HG02763 (cell line): ENCODE results near the gene PLPPR1.

Experiments used
- ATAC-seq: cut with Tn5 transposase; IDR thresholded peaks from one replicate; pipeline ENCODE4 v1.9.1; 2021; ENCODE audit warnings: mild to moderate bottlenecking, moderate library complexity; ENCODE audit not compliant: unreplicated experiment

PLPPR1 gene

DNA sequence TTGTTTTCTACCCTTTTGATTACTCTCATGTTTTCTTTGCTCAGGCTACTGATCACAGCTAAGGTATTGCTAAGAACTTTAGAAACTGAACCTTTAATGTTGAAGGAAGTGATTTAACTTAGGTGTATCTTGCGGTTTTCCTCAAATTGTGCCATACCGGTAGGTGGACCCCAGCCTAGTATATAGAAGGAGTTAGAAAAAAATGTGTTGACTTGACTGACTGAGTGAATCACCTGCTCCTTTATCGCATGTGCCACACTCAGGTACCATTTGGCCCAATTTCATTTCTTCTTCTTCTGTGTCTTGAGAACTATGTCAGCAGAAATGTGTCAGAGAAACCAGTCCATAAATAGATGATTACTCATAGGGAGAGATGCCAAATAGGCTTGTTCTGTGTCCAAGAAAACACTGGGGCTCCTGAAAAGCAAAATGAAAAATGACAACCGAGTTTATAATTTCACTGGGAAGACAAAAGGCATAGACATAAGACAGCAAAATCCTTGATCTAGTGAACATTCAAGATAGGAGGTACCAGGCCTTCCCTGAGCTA is 19.4 kb downstream of the PLPPR1 start:
- ATAC-seq = no peak

DNA sequence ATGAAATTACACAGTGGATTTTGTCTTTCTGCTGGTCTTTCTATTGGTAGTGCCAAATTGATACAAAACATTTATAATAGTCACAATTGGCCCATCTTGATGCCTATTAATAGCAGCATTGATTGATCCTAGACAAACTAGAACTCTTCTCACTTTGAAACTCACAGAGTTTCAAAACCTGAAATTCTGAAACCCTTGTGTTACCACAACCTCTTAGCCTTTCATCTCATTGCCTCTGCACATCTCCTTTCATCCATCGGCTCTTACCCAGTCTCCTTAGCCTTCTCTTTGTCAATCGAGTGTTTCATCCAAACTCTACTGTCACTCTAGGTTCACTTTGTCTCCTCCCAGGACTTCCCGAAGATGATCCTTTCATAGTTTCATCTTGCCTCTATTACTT is 22.1 kb downstream of the PLPPR1 start:
- no peak for ATAC-seq

DNA sequence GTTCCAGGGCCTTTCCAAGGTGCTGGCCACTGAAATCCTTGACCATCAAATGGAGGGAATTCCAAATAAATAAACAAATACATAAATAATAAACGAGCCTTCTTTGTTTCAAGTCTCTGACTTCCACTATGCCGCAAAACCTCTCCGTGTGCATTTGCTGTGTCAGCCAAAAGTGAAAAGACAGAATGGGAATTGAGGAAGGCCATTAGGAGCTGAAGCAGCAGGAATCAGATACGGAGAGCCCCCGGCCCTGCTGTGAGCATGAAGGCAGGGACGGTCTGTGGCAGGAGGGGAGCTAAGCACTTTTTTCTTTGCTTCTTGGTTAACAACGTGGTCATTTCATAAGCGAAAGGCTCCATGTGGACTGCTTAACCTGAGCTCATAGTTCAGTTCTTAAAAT is 26.1 kb downstream of the PLPPR1 start:
- no peak for ATAC-seq

DNA sequence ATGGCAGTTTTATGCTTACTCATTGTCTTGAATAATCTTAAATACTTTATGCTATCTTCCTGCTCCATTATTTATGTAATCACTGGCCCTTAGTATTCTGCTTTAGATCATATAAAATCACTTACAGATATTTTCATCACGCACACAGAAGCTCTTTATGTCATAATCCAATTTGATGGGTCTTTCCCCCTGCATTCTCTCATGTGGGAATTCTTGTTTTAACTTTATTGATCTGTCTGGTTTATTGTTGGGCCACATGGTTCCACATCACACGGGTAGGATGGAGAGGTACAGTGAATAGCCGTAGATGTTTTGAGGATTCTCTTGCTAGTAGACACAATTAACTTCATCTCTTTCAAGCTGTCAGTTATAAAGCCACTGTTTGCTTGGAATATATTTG is 27.0 kb downstream of the PLPPR1 start:
- ATAC-seq = no peak

DNA sequence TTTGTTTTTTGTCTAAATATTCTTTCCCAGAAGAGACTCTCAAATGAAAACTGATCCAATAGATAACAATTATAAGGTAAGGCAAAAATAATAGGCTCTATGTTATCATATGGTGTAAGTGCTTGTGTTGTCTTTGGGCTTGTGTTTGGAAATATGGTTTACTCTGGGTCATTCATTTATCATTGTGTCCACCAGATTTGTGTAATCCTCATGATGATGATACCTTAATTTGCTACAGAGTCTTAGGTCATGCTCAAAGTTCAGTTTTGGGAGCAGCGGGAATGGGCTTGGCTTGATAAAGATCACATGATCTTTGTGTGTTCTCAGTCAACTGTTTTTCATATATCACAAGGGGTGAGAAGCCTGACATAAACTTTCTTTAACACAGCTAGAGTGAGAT is 34.2 kb downstream of the PLPPR1 start:
- no peak for ATAC-seq

DNA sequence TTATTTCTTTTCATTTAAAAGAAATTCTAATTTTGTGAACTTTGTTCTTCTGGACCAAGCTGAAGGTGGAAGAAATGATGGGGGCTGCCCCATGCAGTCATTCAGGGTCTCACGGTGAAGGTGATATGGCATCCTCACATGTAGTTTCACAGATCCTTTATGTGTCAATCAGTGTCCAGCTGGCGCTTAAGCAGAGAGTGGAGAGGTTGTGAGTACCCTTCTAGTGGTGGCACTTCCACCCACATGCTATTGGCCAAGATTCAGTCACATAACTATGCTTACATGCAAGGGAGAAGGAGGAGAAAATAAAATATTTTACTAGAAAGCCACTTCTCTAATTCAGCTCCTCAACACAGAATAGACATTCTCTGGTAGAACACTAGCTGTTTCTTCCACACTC is 34.7 kb downstream of the PLPPR1 start:
- ATAC-seq = no peak

DNA sequence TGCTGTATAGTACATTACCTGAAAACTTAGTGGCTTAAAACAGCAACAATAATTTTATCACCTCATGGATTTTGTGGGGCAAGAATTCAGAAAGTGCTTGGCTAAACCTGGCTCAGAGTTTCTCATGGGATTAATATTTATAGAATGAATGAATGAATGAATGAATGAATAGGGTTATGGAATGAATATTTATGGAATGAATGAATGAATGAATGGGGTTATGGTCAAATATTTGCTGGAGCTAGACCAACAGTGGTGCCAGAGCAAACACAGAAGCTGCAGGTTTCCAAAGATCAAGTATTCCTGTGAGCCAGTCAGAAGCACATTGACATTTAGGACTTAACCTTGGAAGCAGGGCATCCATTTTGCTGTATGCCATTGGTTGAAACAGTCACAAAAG is 35.7 kb downstream of the PLPPR1 start:
- no peak for ATAC-seq

DNA sequence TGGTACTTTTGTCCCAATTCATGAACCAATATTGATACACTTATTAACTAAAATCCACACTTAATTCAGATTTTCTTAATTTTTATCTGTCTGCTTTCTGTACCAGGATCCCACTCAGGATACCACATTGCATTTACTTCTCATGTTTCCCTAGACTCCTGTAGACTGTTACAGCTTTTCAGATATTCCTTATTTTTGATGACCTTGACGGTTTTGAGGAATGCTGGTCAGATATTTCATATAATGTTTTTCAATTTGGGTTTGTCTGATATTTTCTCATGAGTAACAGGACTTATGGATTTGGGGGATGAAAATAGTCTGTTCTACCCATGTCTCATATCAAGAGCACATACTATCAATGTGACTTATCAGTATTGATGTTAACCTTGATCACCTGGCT is 37.4 kb downstream of the PLPPR1 start:
- ATAC-seq = no peak

DNA sequence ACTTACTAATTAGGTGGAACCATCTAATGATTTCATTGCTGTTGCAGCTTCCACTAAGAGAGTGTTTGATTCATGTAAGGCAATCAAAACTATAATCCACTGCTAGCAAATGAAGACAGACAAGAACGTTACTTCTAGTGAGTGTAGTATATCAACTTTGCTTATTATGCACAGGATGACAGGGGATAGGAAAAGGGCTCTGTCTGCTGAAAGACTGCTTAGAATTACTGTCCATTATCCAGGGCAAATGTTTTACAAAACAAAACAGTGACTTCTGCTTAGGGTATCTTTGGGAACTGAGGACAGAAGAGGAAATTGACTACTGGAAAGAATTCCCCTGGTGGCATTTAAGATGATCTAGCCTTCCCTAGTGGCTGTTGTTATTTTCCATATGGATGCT is 40.2 kb downstream of the PLPPR1 start:
- ATAC-seq = no peak

DNA sequence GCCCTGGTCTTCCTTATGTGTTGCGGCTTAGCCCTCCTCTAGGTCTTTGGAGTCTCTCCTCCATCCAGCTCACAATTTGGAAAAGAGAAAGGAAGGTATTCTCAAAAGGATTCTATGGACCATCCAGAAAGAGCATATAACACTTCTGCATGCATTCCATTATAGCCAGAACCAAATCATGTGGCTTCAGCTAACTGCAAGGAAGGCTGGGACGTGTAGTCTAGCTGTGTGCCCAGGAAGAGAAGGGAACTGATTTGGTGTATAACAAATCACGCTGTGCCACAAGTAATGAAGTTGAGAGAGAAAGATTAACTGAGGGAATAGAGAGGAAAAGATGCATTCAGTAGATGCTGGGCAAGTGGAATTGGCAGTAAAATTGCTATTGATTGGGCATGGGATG is 43.7 kb downstream of the PLPPR1 start:
- no peak for ATAC-seq

DNA sequence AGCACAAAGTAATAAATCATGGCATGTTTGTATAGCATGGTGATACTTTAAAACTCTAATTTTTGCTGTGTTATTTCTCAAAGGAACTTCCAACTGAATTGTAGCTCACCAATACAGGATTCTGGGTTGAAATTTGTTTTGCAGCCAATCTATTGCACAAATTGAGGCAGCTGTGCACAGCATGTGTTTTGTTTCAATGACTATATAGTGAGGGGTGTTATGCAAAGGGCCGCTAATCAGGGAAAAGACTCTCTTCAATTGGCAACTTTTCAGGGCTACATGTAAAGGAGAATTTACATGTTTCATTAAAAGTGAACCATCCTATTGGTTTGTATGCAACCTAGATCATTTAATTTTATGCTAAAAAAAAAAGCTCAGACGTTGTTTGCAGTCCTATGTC is 44.6 kb downstream of the PLPPR1 start:
- no peak for ATAC-seq

DNA sequence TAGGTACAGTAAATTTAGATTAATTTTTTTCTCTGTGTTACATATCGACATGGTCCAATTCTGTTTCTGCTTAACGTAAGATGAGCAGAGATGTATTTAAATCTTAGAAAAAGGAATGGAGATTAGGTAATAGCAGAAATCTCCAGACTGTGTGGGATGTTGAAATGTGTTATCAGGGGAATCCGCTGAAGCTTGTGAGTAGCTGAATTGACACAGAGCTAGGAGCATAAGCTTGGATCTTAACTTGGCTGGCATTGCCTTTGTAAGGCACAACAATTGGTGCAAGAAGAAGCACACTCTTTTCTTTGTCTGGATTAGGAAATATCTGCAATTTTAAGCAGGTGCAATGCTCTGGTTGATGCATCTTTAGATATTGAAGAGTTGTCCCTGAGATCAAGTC is 53.1 kb downstream of the PLPPR1 start:
- ATAC-seq = no peak

DNA sequence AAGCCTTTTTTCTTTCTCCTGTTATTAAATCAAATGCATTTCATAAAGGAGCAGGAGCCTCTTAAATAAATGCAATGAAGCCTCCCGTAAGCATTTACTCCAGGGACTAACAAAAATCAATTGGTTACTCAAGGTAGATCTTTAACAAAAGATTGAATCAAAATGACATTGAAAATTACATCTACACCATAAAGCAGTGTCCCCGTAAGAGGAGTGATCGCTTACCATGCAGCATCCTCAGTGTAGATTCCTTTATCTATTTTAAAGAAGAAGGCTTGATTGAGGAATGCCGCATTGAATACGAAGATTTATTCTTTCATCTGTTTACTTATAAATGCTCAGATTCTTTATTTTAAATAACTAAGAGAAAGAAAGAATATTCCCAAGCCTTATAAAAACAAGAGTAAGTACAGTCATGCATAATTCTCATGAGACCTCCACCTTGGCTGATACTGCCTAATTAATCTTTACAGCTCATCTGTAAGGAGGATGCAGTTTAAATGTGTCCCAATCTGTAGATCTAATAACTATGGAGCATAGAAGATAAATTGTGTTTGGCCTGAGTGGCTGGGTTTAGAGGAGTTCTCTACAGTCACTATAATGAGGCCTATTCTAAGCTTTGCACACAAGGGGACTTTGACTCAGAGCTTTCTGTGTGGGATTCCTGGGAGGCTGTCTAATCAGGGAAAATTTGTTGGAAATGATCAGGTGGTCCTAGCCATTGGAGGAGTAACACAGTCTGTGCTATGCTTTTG is 55.1 kb downstream of the PLPPR1 start:
- ATAC-seq = no peak

DNA sequence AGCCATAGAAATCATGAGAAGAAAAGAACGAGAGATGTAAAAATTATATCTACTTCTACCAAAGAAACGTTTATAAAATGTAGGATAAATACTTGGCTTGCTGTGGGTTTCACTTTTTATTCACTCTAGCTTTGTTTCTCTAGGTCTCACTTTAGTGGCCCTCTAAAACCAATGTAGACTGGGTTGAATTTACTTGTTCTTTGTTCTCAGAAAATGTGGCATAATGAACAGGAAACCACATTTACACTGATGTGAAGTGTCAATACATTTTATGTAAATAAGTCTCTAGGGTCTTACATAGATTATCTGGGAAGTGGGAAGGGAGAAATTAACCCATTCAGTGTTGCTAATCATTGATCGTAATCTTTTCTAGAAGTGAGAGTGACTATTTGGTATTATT is 58.9 kb downstream of the PLPPR1 start:
- no peak for ATAC-seq

DNA sequence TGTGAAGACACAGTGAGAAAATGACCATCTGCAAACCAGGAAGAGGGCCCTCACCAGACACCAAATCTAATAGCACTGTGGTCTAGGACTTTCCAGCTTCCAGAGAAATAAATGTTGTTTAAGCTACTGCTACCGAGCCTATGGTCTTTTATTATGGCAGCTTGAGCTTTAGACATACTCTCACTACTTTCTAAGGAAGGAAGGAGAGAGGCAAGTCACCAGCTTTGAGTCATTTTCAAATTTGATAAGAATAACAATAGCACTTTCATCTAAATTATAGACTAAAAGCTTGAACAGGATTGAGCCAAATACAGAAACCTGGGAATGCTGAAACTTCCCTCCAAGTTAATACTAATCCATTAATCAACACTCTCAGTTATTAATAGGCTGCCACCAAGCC is 64.4 kb downstream of the PLPPR1 start:
- no peak for ATAC-seq

DNA sequence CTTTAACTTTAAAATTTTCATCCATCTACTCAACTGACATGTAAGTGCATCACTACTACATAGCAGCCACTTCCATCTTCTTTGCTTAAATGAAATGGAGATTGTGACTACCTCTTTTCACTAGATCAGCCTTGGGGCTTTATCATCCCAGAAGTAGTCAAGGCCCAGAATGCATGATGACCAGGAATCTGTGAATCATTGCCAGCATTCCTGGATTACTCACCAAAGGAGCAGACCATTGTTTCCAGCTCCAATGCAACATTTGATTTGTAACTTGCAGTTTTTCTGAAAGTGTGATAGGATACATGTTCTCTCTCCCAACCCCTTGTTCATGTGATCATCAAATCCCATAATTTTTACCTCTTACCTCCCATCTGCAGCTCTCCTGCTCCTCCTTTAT is 65.1 kb downstream of the PLPPR1 start:
- no peak for ATAC-seq

DNA sequence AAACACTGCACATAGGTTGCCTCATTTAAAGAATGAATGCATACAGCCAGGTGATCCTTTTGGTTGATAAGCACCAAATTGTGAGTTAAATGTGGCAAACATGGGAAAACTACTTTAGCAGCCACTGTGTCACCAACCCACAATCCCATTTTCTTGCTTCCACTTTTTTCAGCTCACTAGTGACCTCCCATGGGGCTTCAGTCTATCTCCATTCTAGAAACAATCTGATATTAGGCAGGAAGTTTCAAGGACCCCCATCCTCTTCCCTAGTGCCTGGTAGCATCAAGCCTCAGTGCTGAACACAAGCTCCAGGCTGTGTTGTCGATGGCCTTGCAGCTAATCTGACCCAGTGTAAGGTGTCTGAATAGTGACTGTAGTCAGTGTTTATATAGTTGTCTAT is 66.2 kb downstream of the PLPPR1 start:
- no peak for ATAC-seq

DNA sequence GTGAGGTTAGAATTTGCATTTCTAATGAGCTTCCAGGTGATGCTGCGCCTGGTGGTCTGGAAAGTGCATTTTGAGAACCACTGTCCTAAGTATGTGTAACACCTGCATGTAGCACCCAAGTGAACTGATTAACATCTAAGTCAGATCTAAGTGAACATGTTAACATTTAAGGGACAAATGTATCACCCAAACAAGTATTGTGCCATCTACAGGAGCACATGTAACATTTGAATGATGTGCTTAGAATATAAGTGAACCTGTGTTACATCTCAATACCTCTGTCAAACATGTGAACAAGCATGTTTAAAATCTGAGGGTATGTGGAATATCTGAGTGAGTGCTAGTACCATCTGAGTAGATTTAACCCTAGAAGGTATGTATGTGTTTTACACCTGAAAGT is 68.7 kb downstream of the PLPPR1 start:
- ATAC-seq = no peak

DNA sequence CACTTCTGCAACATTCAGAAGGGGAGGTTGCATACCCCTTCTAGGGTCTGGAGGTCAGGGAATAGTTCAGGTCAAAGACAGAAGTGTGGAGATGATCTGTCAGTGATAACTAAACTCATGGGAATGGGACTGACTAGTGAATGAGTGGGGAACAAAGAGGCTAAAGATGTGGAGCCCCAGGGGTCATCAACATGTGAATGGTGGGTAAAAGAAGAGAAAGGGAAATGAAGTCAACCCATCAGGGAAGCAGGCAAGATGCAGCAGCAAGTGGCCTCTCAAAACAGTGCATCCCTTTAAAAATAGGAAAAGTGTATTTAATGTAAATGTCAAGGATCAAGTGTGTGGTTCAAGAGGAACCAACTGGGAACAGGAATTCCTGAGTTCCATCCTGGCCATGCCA is 69.9 kb downstream of the PLPPR1 start:
- ATAC-seq = no peak

DNA sequence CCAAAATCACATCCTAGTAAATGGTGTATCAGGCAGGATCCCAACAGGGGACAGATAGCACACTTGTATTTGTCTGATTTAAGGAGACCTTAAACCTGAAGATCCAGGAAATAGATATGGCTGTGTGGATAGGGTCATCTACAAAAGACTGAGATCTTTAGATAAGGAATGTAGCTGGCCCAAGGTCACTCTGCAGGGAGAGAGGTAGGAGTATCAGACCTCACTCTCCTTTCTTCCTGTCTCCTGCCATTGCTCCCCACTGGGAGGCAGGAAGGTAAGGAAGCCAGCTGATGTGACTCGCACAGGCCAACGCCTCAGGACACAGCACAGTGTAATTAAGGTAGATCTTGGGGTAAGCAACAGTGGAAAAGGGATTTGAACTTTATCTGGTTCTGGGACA is 85.8 kb downstream of the PLPPR1 start:
- ATAC-seq = no peak

DNA sequence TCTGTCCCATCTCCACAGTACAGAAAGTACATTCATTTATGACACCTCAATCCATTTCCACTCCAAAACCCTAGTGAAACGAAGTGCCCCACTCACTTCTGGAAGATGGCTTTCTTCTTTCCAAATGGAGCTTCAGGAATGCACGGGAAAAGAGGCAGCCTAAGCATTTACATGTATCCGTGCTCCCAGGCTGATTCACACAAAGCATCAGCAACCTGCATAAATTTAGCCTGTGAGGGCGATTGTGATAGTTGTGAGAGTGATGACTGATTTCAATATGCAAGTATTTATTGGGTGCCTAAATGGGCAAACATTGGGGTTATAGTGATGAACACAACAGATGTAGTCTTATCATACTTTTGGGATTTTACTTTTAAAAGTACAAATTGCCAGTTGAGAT is 86.6 kb downstream of the PLPPR1 start:
- ATAC-seq = no peak

DNA sequence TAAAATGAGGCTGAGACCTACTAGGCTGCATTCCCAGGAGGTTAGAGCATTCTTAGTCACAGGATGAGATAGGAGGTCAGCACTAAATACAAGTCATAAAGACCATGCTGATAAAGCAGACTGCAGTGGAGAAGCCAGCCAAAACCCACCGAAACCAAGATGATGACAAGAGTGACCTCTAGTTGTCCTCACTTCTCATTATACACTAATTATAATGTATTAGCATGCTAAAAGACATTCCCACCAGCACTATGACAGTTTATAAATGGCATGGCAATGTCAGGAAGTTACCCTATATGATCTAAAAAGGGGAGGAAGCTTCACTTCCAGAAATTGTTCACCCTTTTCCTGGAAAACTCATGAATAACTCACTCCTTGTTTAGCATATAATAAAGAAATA is 88.6 kb downstream of the PLPPR1 start:
- no peak for ATAC-seq

DNA sequence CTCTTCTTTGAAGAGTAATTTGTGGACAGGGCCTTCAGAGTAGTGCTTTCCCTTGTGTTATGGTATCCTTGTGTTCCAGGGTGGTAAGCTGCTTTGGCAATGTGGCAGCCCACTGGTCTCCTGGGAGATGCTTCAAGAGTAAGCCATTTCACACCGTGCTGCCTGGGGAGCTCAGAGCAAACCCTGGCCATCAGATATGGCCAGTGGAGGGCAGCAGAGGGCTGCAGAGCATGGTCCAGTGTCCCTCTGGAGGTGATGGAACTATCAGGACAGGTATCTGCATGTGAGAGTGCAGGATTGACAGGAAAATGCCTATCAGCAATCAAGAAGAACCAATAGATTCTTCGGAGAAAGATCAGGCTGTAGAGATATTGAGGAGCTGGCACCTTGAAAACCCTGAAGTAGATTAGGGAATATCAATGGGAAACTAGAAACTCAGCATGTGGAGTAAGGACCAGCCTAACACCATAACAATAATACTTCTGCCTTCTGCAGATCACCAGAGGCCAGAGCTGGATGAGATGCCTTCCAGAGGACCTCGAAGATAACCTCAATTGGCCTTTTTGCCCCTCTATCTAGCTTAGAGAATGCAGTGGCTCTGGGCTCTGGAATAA is 90.8 kb downstream of the PLPPR1 start:
- ATAC-seq = peak; percentile 77
